Kidney (tissue), 14 donors: ENCODE data around the gene ARID5B. TPM values are rescaled to one million over a fixed set of nuclear protein-coding genes. Genes with fewer than 3 reads are reported as not detected.
A peak's percentile ranks its signal among the peaks of the same experiment; 100 is the strongest.

Source experiments
- DNase-seq, 5 donors: peaks; one replicate each; pipeline ENCODE4 v3.0.0-alpha.2; 2013 to 2020
- FAIRE-seq: peaks from 2 replicates; lab custom pipeline; 2012; peaks lifted over from hg19 to GRCh38; lab: Jason Lieb, UNC
- H3K27ac ChIP-seq, 2 donors: one replicate each; pipeline ENCODE4 v1.7.0; 2013; ENCODE audit warnings: low read depth in 2 of 2, low read length in 2 of 2, inconsistent platforms in 1 of 2
- H3K27me3 ChIP-seq: one replicate; pipeline ENCODE4 v1.7.1; 2013; ENCODE audit warnings: low read length, inconsistent platforms; ENCODE audit not compliant: control insufficient read depth, insufficient read depth
- H3K36me3 ChIP-seq, 3 donors: one replicate each; pipeline versions ENCODE4 v1.7.0 to v1.7.1; 2013; ENCODE audit warnings: low read length in 3 of 3, control low read depth in 1 of 3, inconsistent platforms in 1 of 3; ENCODE audit not compliant: insufficient read depth in 3 of 3, control insufficient read depth in 2 of 3
- H3K4me1 ChIP-seq, 3 donors: one replicate each; pipeline versions ENCODE4 v1.7.0 to v1.7.1; 2013; ENCODE audit warnings: low read length in 3 of 3, inconsistent platforms in 1 of 3, low read depth in 1 of 3; ENCODE audit not compliant: control insufficient read depth in 2 of 3, insufficient read depth in 2 of 3
- H3K4me3 ChIP-seq, 3 donors: one replicate each; pipeline versions ENCODE4 v1.7.0 to v1.8.1; 2013; ENCODE audit warnings: low read length in 3 of 3, control low read depth in 1 of 3, inconsistent platforms in 1 of 3
- H3K9ac ChIP-seq, 3 donors: one replicate each; pipeline versions ENCODE4 v1.7.0 to v1.7.1; 2013; ENCODE audit warnings: low read length in 3 of 3, control low read depth in 1 of 3, inconsistent platforms in 1 of 3
- H3K9me3 ChIP-seq, 3 donors: one replicate each; pipeline versions ENCODE4 v1.7.0 to v1.7.1; 2013; ENCODE audit warnings: low read length in 3 of 3, control low read depth in 1 of 3, inconsistent platforms in 1 of 3; ENCODE audit not compliant: control insufficient read depth in 2 of 3, insufficient read depth in 1 of 3
- intact Hi-C: fragments of 100-400 bp; cut with DNase I; formaldehyde crosslinking; loops from one replicate; pipeline ENCODE4 v1.11.1; 2022
- polyA plus RNA-seq: library from polyadenylated mRNA; stranded (reverse); fragments of 350-450 nt; fragmentation: Illumina TruSeq; extraction: RNeasy Lipid Tissue Mini Kit (QIAGEN cat#74804); gene quantifications from one replicate; pipeline ENCODE4 v1.2.3, GENCODE V29; 2014; ENCODE audit warnings: low read depth, low replicate concordance; ENCODE audit not compliant: insufficient read depth
- total RNA-seq: library from RNA; stranded (reverse); fragmentation: NEBNext Ultra II Directional; extraction: Animal tissue kit (Norgen Biotek cat#: 25700); gene quantifications from one replicate; pipeline ENCODE4 v1.2.1, GENCODE V29; 2021
- TF ChIP-seq, protein P1 (sequence below): IDR thresholded peaks from 3 replicates; pipeline ENCODE4 v1.5.1; 2012; ENCODE audit warnings: mild to moderate bottlenecking, moderate library complexity, borderline replicate concordance; ENCODE audit not compliant: insufficient read depth; ENCODE audit errors: extremely low read depth
- donor health status: control.
- donor health status: control.
- donor health status: control.
- donor health status: control.
- donor health status: control.
- donor health status: DM: yes; HTN: yes; CAD: no.
- donor health status: Normal renal cell carcinoma (clear cell type).

The ARID5B gene
- total and polyA plus RNA-seq, 2 donors from 2014 or later, result 8.6 to 77.9 TPM

DNA sequence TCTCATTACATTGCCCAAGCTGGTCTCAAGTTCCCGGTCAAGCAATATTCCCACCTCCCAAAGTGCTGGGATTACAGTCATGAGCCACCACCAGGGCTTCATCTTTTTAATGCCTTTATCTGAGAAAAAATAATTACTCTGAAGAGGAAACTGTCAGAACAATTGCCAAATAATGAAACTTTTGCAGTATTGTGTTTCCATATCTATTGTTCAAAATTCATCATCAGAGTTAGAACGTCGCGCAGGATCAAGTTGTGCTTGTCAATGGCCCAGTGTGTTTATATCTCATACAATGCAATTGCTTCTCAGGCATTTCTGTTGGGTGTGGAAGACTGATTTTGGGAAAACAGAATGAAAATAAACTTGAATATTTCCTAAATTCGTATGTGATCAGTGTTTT lies 143.1 kb downstream of the ARID5B start:
- intact Hi-C loops, result no loop called here
- H3K27ac ChIP-seq, result peak overlapping the region; percentile 28 to 68

DNA sequence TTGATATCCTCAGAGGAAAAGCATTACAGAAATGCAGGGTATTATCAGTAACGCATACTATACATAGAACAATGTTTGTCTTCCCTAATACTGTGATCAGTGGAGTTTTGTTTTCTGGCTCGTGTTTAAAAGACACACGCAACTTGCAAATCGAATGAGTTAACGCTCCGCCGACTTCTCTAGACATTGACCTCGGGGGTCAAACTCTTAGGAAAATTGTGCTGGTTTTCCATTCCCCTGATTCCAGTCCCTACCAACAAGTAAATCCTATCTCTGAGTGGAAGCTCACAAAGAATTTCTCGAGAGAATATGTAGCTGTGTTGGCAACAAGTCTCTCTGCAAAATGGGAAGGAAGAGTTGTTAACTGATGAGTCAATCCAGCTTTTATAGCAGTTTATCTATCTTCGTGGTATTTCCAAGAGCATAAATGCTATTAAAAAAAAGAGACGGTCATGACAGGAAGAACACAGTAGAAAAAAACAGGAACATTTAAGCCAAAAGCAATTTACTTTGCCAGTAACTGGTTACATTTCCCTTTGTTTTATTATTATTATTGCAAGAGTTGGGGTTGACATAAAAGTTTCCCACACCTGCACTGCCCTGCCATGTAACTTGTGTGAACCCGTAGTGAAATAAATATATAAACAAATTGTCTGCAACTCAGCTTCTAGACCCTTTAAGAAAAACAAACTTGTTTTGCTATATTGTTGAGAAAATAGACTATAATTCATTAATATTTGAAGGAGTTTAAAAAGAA lies 144.4 kb downstream of the ARID5B start:
- intact Hi-C loops, result no loop called here
- peak overlapping the region in 1 of 3 donors; percentile 16 for H3K9ac ChIP-seq
- DNase-seq, result peak in 3 of 5 donors; percentile 40 to 83 (median 81)
- H3K9me3 ChIP-seq, result no peaks in the 10 kb centered on the region
- H3K36me3 ChIP-seq, result no peaks in the 10 kb centered on the region
- no peaks in the 10 kb centered on the region for H3K27me3 ChIP-seq
- TF ChIP-seq, protein P1, sequence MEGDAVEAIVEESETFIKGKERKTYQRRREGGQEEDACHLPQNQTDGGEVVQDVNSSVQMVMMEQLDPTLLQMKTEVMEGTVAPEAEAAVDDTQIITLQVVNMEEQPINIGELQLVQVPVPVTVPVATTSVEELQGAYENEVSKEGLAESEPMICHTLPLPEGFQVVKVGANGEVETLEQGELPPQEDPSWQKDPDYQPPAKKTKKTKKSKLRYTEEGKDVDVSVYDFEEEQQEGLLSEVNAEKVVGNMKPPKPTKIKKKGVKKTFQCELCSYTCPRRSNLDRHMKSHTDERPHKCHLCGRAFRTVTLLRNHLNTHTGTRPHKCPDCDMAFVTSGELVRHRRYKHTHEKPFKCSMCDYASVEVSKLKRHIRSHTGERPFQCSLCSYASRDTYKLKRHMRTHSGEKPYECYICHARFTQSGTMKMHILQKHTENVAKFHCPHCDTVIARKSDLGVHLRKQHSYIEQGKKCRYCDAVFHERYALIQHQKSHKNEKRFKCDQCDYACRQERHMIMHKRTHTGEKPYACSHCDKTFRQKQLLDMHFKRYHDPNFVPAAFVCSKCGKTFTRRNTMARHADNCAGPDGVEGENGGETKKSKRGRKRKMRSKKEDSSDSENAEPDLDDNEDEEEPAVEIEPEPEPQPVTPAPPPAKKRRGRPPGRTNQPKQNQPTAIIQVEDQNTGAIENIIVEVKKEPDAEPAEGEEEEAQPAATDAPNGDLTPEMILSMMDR, result no peak
- peak overlapping the region; percentile 96 to 98 for H3K27ac ChIP-seq
- FAIRE-seq, result peak; percentile 58
- peaks cover 17 to 69% (median 29%) of the 10 kb centered on the region in 3 donors for H3K4me1 ChIP-seq
- H3K4me3 ChIP-seq, result peak overlapping the region in 2 of 3 donors; percentile 25 to 34

More for the DNA sequence above, 143.1 kb downstream of the ARID5B start:
- FAIRE-seq (no peak), DNase-seq (no peak)
- Histone ChIP-seq H3K9me3 (no peaks in the 10 kb centered on the region), H3K36me3 (no peaks in the 10 kb centered on the region), H3K4me3 (no peak overlapping the region), H3K4me1 (peaks cover 17 to 75% (median 30%) of the 10 kb centered on the region in 3 donors), H3K9ac (no peak overlapping the region), H3K27me3 (no peaks in the 10 kb centered on the region)
- TF ChIP-seq, protein P1, result no peak

DNA sequence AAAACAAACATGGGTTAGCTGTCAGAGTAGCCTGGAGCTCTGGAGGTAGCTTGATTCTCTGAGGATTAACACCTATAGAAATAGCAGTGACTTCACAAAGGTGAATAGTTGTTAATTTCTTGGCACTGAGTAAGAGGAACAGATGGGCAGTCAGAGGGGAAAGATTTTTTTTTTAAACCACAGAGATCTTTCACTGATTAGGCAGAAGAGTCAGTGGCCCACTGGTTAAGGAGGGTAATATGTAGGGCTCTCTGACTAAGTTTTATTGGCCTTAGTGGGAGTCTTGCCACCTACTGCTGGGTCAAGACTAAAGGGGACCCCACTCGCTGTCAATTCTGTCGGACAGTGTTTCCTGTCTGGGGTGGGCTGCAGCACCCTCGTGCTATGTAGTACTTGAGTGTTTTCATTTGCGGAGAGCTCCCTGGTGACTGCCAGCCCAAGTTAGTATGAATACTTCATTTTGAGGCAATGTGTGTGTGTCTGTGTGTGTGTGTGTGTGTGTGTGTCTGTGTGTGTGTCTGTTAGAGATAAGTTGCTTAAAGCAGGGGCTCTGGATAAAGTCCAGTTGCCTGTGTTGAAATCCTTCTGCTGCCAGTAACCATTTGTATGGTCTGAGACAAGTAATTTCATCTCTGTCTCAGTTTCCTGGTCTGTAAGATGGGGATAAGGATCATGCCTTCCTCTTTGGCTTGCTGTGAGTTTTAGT lies 145.2 kb downstream of the ARID5B start:
- FAIRE-seq (no peak), DNase-seq (peak in 2 of 5 donors; percentile 30 to 60)
- H3K4me1 ChIP-seq, result peaks cover 18 to 61% (median 30%) of the 10 kb centered on the region in 3 donors
- TF ChIP-seq, protein P1, result no peak
- intact Hi-C loops, result no loop called here
- H3K36me3 ChIP-seq, result peaks cover 0 to 4% (median 0%) of the 10 kb centered on the region in 3 donors
- peak overlapping the region in 1 of 3 donors; percentile 0 for H3K9ac ChIP-seq
- no peaks in the 10 kb centered on the region for H3K27me3 ChIP-seq
- H3K27ac ChIP-seq, result peak overlapping the region; percentile 96 to 98
- H3K4me3 ChIP-seq, result peak overlapping the region in 1 of 3 donors; percentile 34
- H3K9me3 ChIP-seq, result no peaks in the 10 kb centered on the region
